Measurements from ENCODE around the gene SYNE3.

DNA sequence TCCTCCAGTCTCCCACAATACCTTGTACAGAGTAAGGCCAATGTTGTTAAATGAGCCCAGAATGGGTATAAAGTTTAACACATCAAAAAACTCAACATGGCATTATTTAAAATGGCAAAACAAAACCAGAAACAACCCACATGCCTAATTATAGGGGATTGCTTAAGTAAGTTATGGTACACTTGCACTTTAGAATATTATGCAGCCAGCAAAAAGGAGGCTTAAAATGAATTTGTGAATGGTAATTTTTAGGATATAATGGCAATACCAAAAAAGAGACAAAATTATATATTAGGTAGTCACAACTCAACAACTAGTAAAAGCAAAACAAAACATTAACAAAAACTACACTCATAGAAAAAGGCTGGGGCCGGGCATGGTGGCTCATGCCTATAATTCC, 39.7 kb downstream of the SYNE3 start:
- no peak for TF ChIP-seq POLR2A (IDR thresholded peaks at IDR 0.05)
- TF ChIP-seq, protein P1, sequence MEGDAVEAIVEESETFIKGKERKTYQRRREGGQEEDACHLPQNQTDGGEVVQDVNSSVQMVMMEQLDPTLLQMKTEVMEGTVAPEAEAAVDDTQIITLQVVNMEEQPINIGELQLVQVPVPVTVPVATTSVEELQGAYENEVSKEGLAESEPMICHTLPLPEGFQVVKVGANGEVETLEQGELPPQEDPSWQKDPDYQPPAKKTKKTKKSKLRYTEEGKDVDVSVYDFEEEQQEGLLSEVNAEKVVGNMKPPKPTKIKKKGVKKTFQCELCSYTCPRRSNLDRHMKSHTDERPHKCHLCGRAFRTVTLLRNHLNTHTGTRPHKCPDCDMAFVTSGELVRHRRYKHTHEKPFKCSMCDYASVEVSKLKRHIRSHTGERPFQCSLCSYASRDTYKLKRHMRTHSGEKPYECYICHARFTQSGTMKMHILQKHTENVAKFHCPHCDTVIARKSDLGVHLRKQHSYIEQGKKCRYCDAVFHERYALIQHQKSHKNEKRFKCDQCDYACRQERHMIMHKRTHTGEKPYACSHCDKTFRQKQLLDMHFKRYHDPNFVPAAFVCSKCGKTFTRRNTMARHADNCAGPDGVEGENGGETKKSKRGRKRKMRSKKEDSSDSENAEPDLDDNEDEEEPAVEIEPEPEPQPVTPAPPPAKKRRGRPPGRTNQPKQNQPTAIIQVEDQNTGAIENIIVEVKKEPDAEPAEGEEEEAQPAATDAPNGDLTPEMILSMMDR (IDR thresholded peaks at IDR 0.05) = no peak

Data from prostate gland (tissue), 2 donors.